HCT116 (cell line): Measurements from ENCODE around the gene DMPK.

Experiments used
- CTCF ChIP-seq, 3 experiments: fragments of 200-600 bp in 1 of 3; sonication (generic) in 1 of 3; IDR thresholded peaks in 2 of 3; conservative IDR thresholded peaks in 1 of 3; 2 replicates each; pipeline ENCODE4 v1.5.1; 2012 to 2017; ENCODE audit warnings: low read depth in 2 of 3, low read length in 2 of 3, antibody characterized with exemption in 1 of 3, borderline replicate concordance in 1 of 3, control low read depth in 1 of 3, mild to moderate bottlenecking in 1 of 3, mixed read lengths in 1 of 3, mixed run types in 1 of 3, moderate library complexity in 1 of 3; ENCODE audit not compliant: insufficient read depth in 1 of 3
- EZH2 ChIP-seq: fragments of 200-600 bp; sonication (generic); IDR thresholded peaks from 2 replicates; pipeline ENCODE4 v1.6.1; 2017; ENCODE audit warnings: antibody characterized with exemption, mixed run types
- RAD21 ChIP-seq: IDR thresholded peaks from 2 replicates; pipeline ENCODE4 v1.6.1; 2012; ENCODE audit warnings: low read depth, mild to moderate bottlenecking
- ZNF274 ChIP-seq: fragments of 200-500 bp; sonication (Bioruptor generic); IDR thresholded peaks from 2 replicates; pipeline ENCODE4 v1.6.1; 2014; ENCODE audit warnings: mild to moderate bottlenecking, low read depth, low read length, inconsistent platforms

GRCh38 chr19:45798995-45799517 is 16.8 kb upstream of the DMPK start:
- TF ChIP-seq CTCF (IDR thresholded peaks at IDR 0.05 in 2 of 3, conservative IDR thresholded peaks at IDR 0.05 in 1 of 3; ENCODE audit: borderline replicate concordance in 1 of 3, insufficient read depth in 1 of 3, low read depth in 2 of 3, low read length in 2 of 3): peak; percentile 79 to 85 (median 81)
- no peak for TF ChIP-seq ZNF274
- TF ChIP-seq EZH2: no peak
- TF ChIP-seq RAD21: peak; percentile 79
